Hippocampal formation (tissue), 2 donors: ENCODE results near the gene TXNRD3.
A peak's percentile ranks its signal among the peaks of the same experiment; 100 is the strongest.

ENCODE experiments used
- DNase-seq, 2 donors: peaks; one replicate each; lab custom pipeline; 2025; lab: John Stamatoyannopoulos, UW

Gene TXNRD3

DNA sequence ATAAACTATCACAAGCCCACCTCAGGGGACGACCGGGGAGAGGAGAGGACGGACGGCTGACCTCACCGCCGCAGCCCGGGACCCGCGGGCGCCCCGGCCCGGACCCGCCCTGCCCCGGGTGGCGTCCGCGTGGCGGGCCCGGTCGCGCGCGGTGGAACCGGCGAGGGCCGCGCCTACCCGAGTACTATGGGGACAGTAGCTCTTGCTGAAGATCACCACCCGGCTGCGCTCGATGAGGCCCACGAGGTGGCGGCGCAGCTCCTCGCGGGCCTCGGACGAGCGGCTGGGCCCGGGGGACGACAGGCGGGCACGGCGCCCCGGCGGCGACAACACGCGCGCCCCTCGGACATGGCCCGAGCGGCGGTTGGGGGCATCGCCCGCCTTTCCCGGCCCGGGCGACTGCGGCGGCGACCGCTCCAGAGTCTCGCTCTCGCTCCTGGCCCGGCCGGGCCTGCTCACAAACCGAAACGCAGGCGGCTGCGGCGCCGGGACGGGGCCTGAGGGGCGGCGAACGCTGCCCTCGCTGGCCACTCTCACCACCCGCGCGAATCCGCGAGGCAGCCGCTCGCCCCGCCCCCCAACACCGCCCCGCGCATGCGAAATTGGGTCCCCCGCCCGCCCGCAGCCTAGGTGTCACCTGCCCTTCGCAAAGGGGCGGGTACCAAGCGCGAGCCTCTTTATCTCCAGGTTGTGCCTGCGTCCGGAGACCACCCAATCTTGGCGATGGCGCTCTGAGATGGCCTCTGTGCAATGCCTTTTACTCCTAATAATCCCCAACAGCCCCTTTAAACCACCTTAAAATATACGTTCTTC is at the start of gene TXNRD3:
TSS of gene TXNRD3 (minus strand) at position 554 of the 813 bp plus-strand sequence.
- DNase-seq, result peak; percentile 17 to 76

DNA sequence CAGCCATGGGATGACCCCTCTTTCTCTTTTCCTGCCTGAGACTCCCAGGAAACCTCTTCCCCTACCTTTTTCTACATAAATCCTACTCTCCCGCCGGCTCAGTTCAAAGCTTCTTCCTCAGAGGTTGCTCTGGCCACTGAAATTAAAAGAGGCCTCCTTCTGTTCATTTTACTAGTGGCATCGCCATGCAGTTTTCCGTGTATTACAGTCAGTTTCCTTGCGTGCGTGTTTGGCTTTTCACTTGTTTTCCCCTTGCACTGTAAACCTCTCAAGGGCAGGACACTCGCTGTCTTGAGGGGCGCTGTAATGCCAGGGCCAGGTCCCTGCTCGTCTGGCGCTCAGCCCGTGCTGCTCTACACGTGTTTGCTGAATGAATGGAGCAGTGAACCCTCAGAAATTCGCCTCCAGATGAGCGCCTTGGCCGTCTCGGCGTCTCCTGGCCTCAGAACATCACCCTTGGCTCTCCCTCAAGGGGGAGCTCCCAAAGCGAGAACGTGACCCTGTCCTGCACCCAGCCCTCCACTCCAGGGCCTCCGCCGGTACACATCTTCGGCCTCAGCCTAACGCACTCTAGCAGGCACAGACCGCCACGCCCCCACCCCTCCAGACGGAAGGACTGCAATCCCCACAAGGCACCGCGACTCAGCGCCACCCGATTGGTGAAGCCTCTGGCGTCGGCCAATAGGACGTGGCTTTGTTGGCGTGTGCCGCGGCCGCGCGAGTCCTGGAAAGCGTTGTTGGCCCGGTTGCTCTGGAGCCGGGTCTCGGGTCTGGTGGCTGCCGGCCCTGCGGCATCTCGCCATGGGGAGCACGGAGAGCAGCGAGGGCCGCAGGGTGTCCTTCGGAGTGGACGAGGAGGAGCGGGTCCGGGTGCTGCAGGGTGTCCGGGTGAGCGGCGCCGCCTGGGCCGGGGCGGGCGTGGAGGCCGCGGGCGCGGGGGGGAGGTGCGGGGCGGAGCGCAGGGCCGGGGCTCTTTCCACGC is 48.9 kb upstream of the TXNRD3 start, which contains the start of gene CHCHD6:
TSS of gene CHCHD6 (plus strand) at position 729 of the 982 bp plus-strand sequence. CDS start at position 802, 73 bp downstream.
- DNase-seq, result peak; percentile 94

DNA sequence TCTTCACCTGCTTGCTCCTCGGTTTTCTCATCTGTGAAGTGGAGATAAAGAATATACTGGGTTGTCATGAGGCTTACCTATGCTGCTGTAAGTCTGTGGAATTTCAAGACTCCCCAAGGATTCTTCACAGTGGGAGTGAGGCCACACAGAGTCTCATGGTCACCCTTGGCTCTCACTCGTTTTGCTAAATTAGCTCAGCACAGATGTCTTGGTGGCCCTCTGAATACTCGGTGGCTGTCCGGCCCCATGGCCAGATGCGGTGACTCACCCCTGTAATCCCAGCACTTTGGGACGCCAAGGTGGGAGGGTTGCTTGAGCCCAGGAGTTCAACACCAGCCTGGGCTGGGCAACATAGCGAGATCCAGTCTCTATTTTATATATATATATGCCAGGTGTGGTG is 44.1 kb upstream of the TXNRD3 start:
- no peak for DNase-seq

DNA sequence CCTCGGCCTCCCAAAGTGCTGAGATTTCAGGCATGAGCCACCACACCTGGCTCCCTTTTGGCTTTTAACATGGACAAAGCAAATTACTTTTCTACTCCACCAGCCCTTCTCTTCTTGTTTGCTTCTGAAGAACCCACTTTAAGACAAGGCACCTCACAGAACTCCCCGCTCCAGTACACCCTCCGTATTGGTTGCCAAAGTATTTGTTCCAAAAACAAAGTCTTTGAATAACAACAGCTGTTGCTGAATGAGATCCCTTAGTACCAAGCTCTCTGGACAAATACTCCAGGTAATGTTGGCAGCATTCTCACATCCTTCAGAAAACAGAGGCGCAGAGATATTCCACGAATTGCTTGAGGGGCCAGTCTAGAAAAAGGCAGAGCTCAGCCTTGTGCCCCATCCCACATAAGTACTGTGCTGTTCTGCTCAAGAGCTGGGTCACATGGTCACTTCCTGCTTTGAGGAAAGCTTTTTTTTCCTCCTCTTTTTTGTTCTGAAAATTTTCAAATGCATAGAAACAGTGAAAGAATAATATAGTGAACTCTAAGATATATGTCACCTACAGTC is 41.9 kb upstream of the TXNRD3 start:
- no peak for DNase-seq

DNA sequence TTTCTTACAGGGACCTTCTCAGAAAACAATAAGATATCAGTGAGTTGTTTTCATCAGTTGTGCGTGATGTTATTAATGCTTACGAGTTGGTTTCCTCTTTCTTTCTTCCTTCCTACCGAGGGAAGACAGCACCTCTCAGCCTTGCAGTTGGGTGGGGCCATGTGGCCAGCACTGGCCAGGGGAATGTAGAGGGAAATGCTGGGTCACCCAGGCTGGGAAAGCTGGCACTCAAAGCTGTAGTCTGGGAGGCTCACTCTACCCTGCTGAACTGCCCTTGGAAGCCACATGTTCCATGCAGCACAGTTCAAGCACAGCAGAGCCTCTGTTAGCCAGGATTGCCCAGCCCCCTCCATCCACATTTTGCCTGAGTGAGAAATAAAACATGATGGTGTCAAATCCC is 39.0 kb upstream of the TXNRD3 start:
- no peak for DNase-seq

DNA sequence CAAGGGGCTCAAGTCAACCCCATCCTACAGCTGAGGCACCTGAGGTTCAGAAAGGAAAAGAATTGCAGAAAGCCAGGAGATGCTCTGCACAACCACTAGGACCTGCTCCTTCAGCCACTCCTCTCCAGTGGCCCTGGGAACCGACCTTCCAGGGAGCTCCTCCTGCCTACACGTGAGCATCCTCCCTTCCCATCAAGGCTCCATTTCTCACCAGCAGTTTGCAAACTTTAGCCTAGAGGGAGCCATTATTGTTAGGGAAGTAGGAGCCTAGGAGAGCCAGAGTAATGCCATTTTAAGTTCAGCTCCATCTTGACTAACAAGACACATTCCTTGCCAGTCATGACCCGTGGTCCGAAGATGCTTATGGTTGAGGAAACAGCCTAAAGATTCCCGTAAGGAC is 37.9 kb upstream of the TXNRD3 start:
- DNase-seq, result no peak

DNA sequence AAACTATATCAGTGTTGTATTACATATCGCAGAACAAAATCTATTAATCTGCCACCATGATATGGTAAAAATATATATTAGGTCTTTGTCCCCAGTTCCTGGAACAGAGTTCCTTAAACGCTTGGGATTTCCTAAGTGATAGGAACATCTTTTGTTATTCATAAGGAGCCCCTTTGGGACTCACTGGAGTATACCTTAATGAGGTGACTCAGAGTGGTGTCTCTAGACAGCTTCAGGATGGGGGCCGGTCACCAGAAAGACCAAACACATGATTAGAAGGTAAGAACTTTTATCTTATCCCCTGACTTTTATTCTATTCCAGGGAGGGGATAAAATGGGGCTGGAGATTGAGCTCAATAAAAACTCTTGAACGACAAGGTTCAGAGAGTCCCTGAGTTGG is 36.8 kb upstream of the TXNRD3 start:
- no peak for DNase-seq

DNA sequence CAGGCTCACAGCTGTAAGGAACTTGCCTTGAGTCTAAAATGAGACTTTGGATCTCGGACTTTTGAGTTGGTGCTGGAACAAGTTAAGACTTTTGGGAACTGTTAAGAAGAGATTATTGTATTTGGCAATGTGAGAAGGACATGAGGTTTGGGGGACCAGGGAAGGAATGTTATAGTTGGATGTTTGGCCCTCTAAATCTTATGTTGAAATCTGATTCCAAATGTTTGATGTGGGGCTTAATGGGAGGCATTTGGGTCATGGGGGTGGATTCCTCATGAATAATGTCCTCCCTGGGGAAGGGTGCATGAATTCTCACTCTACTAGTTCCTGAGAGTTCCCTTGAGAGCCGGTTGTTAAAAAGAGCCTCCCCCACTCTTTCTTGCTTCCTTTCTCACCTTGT is 30.6 kb upstream of the TXNRD3 start:
- DNase-seq, result no peak

DNA sequence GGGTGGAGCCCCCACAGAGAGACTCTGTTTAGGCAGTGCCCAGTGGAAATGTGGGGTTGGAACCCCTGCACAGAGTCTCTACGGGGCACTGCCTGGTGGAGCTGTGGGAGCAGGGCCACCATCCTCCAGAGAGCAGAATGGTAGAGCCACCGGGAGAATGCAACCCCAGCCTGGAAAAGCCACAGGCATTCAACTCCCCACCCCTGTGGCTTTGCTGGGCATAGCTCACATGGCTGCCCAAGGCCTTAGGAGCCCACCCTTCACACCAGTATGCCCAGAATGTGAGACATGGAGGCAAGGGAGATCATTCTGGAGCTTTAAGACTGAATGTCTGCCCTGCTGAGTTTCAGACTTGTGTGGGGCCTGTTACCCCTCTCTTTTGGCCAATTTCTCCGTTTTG is 30.1 kb upstream of the TXNRD3 start:
- no peak for DNase-seq

DNA sequence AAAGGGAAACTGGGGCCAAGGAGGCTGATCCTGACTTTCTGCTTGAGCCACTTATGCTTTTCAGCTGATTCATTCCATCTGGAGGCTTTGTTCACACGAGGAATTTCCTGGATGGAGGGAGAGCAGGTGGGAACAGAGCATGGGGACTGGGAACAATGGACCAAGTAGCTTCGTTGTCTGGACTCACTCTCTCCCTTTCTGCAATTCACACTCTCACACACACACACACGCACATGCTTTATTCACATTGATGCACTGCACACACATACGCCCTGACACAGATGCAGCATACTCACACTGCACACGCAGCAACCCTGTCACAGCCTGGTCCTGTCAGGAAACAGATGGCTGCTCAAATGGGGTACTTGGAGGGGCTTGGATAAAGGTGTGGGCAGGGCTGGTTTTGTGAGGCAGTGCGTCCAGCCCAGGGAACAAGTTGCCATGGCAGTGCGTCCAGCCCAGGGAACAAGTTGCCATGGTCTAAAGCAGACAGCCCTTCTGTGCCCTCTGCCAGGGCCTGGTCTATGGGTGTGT is 29.4 kb upstream of the TXNRD3 start:
- no peak for DNase-seq

DNA sequence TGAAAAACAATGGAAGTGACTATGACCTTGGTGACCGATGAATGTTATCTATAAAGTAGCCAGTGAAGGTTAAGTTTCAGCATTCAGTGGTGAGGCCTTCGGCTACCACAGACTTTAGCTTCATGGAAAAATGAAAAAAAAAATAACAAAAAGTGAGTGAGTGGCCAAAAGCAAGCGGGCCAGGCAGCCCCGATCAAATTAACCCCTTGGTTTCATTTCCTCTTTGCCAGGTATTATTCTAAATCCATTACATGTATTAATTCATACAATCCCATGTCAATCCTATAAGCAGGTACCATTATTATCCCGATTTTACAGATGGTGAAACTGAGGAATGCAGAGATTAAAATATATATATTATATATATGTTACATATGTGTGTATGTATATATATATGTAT is 28.1 kb upstream of the TXNRD3 start:
- no peak for DNase-seq

DNA sequence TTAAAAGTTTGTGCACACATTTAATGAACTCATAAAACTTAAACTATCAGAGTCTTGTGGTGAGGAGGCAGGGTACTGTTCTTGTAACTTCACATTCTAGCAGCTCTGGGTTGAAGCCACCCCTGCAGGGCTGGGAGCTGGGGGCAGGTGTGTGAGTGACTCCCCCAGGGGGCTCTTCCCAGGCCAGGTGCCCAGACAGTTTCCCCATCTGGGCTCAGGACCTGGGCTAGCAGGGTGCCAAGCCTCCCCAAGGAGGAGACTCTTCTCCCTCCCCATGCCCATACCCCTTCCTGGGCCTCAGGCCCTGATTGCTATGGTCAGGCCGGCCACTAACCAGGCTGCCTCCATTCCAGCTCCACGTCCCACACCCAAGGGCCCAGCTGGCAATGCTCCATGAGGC is 27.1 kb upstream of the TXNRD3 start:
- DNase-seq, result no peak

DNA sequence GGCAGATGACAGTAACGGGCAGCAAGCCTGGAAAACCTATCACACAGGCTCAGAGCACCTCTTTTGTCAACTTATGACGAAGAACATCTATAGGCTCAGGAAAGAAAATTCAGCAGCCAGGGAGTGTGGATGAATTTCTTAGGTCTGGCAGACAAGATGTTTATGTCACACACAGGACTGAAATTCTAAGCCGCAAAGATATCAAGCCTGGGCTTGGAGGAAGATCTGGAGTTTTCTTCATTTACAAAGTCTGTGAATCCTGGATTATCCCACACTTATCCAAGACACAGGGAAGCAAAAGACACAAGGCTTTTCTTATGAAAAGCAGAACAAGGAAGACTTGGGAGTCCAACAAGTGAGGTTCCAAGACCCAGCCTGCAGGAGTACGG is 25.7 kb upstream of the TXNRD3 start:
- DNase-seq, result no peak

DNA sequence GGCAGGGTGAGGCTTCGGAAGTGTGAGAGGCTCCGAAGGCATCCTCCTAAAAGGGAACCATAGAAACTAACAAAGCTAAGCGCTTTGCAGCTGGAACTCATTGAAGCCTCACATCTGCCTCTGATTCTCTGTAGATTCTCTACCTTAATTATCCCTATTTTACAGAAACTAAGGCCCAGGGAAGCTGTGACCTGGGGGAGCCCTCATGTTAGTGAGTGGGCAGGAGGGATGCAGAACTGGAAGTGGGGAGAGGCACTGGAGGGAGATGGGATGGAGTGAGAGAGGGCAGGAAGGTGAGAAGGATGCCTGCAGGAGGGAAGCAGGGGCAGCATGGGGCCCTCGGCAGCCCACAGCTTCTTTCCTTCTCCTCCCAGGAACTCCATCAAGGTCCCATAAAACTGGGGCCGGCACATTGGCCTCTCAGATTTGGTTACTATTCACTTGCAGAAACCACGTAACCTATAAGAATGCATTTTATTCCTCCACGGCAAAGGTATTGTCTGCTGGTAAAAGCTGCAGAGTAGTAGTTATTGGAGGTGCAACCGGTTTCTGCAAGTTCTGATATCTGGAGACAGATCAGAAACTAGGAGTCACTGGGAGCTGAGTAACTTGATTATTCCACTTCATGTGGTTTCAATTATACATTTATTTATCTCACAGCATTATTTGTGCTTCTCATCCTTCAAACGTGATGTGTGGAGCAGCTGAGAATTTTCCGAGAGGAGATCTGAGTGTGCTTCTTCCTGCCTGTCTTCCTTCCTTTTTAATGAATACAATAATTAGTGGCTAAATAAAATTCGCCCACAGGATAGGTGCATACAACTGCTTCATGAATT is 25.1 kb upstream of the TXNRD3 start:
- no peak for DNase-seq

DNA sequence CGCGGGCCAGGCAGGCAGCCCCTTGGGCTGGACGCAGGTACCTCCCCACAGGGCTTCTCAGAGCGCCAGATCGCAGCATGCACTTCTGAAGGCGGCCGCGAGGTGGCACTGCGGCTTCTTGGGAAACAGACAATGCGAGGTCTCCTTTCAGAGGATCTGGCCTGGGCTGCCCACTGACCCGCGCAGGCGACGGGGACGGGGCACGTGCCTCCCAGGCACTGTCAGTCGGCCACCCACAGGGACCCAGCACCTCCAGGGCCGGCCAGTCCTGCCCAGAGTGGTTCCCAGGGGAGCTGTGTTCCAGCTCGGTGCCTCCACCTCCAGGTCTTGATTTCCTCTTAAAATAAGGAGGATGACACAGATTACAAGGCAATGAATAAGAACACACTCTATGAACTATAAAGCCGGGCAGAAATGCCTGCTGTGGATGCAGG is 24.4 kb upstream of the TXNRD3 start:
- peak; percentile 65 to 71 for DNase-seq

DNA sequence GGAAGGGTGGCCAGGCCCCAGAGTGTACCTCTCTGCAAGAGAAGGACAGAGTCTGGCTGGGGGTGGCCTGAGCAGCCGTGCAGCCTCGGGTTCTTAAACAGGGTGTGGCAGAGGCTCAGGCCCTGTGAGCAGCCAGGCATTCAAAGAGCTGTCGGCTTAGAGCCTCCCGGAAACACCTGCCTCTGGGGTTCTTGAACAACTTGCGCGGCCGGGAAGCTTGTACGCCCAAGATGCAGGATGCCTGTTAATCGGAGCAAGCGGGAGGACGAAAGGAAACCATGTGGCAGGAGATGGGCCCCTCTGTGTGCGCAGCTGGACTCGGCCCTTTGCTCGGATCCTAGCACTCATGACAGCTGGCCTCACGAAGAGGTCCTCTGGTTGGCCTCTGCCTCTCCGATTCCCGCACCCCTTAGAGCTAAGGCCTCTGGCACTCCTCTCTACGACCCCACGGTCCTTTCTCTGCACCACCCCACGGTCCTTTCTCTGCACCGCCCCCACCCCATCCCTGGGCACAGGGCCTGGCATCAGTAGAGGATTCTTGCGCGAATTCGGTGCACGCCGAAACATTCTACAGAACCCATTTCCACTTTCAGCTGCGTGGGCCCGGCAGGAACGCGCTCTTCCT is 23.9 kb upstream of the TXNRD3 start:
- no peak for DNase-seq

DNA sequence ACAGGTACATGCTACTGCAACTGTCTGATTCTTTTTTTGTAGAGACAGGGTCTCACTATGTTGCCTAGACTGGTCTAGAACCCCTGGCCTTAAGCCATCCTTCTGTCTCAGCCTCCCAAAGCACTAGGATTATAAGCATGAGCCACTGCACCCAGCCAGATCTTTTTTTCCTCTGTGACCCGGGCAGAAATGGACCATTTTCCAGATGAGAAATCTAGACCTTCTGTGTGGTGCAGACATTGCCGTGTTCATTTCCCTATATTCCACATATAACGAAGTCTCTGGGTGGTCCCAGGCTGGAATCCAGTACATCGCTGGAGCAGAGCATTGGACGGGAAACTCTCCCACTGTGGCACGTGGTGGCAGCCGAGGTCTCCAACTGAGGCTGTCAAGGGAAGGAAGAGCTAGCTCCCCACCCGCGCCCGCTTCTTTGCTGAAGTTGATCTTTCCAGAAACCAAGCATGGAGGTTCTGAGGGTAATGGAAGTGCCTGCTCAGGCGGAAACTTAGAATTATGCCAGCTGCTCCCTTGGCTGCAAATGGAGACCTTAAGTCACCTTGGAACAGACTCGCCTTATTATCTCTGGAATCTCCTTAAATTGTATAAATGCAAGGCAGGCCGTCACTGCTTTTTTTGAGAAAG is 23.1 kb upstream of the TXNRD3 start:
- no peak for DNase-seq

DNA sequence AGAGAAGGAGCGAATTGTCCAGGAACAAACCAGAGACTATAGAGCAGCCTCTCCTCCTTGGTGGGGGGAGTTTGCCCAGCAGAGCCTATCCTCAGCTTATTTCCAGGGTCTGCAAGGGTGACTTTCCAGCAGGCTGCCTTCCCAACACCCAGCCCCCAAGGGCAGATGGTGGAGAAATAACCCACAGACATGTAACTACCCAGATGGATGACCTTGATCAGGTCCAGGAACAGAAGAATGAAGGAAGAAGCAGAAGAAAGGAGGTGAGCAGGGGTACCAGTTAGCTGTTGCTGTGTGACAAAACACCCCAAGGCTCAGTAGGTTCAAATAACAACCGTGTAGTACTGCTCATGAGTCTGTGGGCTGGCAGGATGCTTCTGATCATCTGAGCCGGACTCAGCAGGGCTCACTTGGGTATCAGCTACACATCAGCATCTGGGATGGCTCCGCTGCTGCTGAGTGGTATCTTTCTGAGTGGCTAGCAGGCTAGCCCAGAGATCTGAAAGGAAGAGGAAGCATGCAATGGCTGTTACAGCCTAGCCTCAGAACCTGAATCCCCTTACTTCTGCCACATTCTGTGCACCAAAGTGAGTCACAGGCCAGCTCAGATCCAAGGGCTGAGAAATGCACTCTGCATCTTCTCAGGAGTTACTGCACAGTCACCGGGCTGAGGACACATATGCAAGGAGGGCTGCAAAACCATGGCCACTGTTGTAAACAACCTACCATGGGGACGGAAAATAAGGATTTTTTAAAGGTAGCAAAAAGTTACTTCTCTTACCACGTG is 22.2 kb upstream of the TXNRD3 start:
- no peak for DNase-seq

DNA sequence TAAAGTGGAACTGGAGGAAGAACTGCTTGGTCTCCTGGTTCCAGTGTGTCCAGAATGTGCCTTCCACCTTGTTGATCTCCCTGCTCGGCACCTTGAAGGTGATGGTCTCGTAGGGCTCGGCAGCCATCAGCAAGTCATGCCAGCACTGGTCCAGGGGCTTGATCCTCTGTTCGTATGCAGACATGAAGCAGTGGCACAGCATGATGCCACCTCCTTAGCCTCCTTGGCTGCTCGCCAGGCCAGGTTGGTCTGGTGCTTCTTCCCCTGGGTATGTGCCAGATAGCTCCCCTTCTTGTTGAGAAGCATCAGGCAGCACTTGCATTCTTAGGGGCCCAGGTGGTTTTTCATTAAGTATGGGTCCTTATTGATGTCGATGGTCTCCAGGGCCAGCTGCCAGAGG is 17.8 kb upstream of the TXNRD3 start:
- no peak for DNase-seq
